Heart left ventricle (tissue), 13 donors: ENCODE measurements around the gene HSD11B2.

Experiments
- POLR2A ChIP-seq, 2 donors: fragments of 450-650 bp; IDR thresholded peaks; one replicate each; pipeline ENCODE4 v1.6.1; 2017; ENCODE audit warnings: antibody characterized with exemption in 2 of 2, mild to moderate bottlenecking in 2 of 2, moderate library complexity in 2 of 2
- TF ChIP-seq, protein P1 (sequence below), 12 donors: fragments of 200-600 bp; sonication (generic) in 4 of 12; IDR thresholded peaks; one replicate each; pipeline versions ENCODE4 v1.5.0 to v1.8.0; 2018 to 2022; ENCODE audit warnings: antibody characterized with exemption in 12 of 12, mild to moderate bottlenecking in 5 of 12
- donor health status: ischemic (EF 13 %, LVEDD 7.1; RV severe dilation, severe dysfunction).
- donor health status: DM: no; HTN: yes; CAD: no.
- donor health status: DM: no; HTN: no; CAD: no.
- donor health status: ischemic (EF 25% LVEDD 6.9; RV normal size, moderate dysfunction).
- donor health status: ischemic (EF 25% LVEDD 5.7; RV mildly dilated, moderate dysfunction).
- donor health status: ischemic (EF 35%, LVEDD 5.7; RV mildly dilated, moderate dysfunction).
- donor health status: nonischemic (EF 11% LVEDD 7.7; RV severe dilation, severe dysfunction).
- donor health status: DM: yes; HTN: yes; CAD: no.
- donor health status: PGD.
- donor health status: ischemic (EF 29% LVEDD 5.4; RV normal size, mild dysfunction).
- donor health status: nonischemic (EF 23%, LVEDD 6.1; RV moderate dilation, normal function).

GRCh38 chr16:67406111-67406971 is 24.6 kb upstream of the HSD11B2 start:
- TF ChIP-seq, protein P1, sequence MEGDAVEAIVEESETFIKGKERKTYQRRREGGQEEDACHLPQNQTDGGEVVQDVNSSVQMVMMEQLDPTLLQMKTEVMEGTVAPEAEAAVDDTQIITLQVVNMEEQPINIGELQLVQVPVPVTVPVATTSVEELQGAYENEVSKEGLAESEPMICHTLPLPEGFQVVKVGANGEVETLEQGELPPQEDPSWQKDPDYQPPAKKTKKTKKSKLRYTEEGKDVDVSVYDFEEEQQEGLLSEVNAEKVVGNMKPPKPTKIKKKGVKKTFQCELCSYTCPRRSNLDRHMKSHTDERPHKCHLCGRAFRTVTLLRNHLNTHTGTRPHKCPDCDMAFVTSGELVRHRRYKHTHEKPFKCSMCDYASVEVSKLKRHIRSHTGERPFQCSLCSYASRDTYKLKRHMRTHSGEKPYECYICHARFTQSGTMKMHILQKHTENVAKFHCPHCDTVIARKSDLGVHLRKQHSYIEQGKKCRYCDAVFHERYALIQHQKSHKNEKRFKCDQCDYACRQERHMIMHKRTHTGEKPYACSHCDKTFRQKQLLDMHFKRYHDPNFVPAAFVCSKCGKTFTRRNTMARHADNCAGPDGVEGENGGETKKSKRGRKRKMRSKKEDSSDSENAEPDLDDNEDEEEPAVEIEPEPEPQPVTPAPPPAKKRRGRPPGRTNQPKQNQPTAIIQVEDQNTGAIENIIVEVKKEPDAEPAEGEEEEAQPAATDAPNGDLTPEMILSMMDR (IDR thresholded peaks at IDR 0.05): no peak
- no peak for TF ChIP-seq POLR2A (IDR thresholded peaks at IDR 0.05)
